Suprapubic skin (tissue), 4 donors: ENCODE measurements around the gene SLC39A5.
A peak's percentile ranks its signal among the peaks of the same experiment; 100 is the strongest.

Experiments used
- CTCF ChIP-seq, 2 donors: fragments of 200-600 bp in 1 of 2; fragments of 450-650 bp in 1 of 2; sonication (generic) in 1 of 2; IDR thresholded peaks; one replicate each; pipeline ENCODE4 v1.5.1; 2016 to 2019; ENCODE audit warnings: antibody characterized with exemption in 2 of 2, mild to moderate bottlenecking in 1 of 2, moderate library complexity in 1 of 2
- EP300 ChIP-seq: sonication (generic); formaldehyde crosslinking; IDR thresholded peaks from one replicate; pipeline ENCODE4 v1.6.1; 2017; ENCODE audit warnings: antibody characterized with exemption
- POLR2A ChIP-seq, 2 donors: fragments of 450-650 bp; IDR thresholded peaks; one replicate each; pipeline ENCODE4 v1.6.1; 2017; ENCODE audit warnings: antibody characterized with exemption in 2 of 2, mild to moderate bottlenecking in 2 of 2, moderate library complexity in 2 of 2
- POLR2AphosphoS5 ChIP-seq, 3 donors: sonication (generic); formaldehyde crosslinking; IDR thresholded peaks; one replicate each; pipeline ENCODE4 v1.6.1; 2017; ENCODE audit warnings: antibody characterized with exemption in 3 of 3

- peak; percentile 68 to 87 for TF ChIP-seq CTCF (IDR thresholded peaks at IDR 0.05)
- no peak for TF ChIP-seq POLR2A (IDR thresholded peaks at IDR 0.05)
- no peak for TF ChIP-seq POLR2AphosphoS5 (IDR thresholded peaks at IDR 0.05)
- TF ChIP-seq EP300: no peak
Observed at GRCh38 chr12:56193025-56193578, 36.7 kb upstream of the SLC39A5 start.
